ENCODE results near the gene MBOAT2.

The MBOAT2 gene

DNA sequence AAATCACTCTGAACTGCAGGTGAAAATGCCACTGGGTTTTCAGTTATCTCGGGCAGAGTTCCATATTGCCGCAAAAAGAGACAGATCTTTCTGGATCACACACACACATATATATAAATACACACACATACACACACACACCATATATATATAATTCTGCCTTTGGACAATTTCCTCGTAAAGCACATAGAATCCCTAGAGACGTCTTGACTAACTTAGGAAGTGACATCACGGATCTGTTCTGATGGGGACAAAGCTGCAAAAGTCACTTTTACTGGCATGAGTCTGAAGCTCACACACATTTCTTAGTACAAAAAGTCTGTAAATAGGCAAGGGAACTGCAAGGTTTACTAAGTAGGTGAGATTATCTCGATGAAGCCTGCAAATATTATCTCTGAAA is 28.6 kb upstream of the MBOAT2 start:
- no peak overlapping the region for H3K4me3 ChIP-seq (ENCODE audit: insufficient read depth, low read depth, low read length)
- no peaks in the 10 kb centered on the region for H3K9me3 ChIP-seq (ENCODE audit: control insufficient read depth, low read length)
- no peaks in the 10 kb centered on the region for H3K36me3 ChIP-seq (ENCODE audit: control insufficient read depth, insufficient read depth, low read length)
- H3K27me3 ChIP-seq (ENCODE audit: control insufficient read depth, insufficient read depth, low read length, poor library complexity, severe bottlenecking): no peaks in the 10 kb centered on the region
- H3K4me1 ChIP-seq (ENCODE audit: control insufficient read depth, insufficient read depth, low read length): peaks cover 7% of the 10 kb centered on the region
- no peak overlapping the region for H3K27ac ChIP-seq (ENCODE audit: insufficient read depth, low read depth, low read length, poor library complexity, severe bottlenecking)
- 88 to 93% methylated on average over 5 to 6 of the region's 6 CpGs for WGBS, 2 experiments

- H3K27ac ChIP-seq (ENCODE audit: insufficient read depth, low read depth, low read length, poor library complexity, severe bottlenecking): no peak overlapping the region
- peaks cover 7% of the 10 kb centered on the region for H3K4me1 ChIP-seq (ENCODE audit: control insufficient read depth, insufficient read depth, low read length)
- no peaks in the 10 kb centered on the region for H3K27me3 ChIP-seq (ENCODE audit: control insufficient read depth, insufficient read depth, low read length, poor library complexity, severe bottlenecking)
- no peaks in the 10 kb centered on the region for H3K36me3 ChIP-seq (ENCODE audit: control insufficient read depth, insufficient read depth, low read length)
- no peak overlapping the region for H3K4me3 ChIP-seq (ENCODE audit: insufficient read depth, low read depth, low read length)
- H3K9me3 ChIP-seq (ENCODE audit: control insufficient read depth, low read length): no peaks in the 10 kb centered on the region
Observed at GRCh38 chr2:9031246-9031645, 27.8 kb upstream of the MBOAT2 start.

DNA sequence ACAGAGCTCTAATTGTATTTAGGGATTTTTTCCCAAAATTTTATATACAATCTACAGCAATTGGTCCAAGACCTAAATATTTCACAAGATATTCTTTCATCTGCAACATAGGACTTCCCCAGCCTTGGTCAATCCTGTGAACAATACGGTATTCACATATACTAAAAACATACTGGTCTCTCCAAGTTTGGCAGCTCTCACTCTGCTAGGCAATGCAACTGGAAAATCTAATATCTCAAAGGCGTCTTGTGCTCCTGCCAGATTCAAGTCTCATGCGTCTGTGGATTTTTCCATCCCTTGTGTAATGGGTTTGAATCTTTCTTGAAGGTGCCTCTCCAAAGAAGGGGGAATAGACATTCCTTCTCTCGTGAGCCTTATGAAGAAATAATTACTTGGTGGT is 27.4 kb upstream of the MBOAT2 start:
- Histone ChIP-seq H3K9me3 (ENCODE audit: control insufficient read depth, low read length) (no peaks in the 10 kb centered on the region), H3K4me3 (ENCODE audit: insufficient read depth, low read depth, low read length) (no peak overlapping the region), H3K27ac (ENCODE audit: insufficient read depth, low read depth, low read length, poor library complexity, severe bottlenecking) (no peak overlapping the region), H3K36me3 (ENCODE audit: control insufficient read depth, insufficient read depth, low read length) (no peaks in the 10 kb centered on the region), H3K4me1 (ENCODE audit: control insufficient read depth, insufficient read depth, low read length) (peaks cover 7% of the 10 kb centered on the region), H3K27me3 (ENCODE audit: control insufficient read depth, insufficient read depth, low read length, poor library complexity, severe bottlenecking) (no peaks in the 10 kb centered on the region)
- 80 to 84% methylated on average over 4 of the region's 4 CpGs for WGBS, 2 experiments

- H3K4me3 ChIP-seq (ENCODE audit: insufficient read depth, low read depth, low read length): no peak overlapping the region
- 89 to 90% methylated on average over 5 to 6 of the region's 6 CpGs for WGBS, 2 experiments
Observed at GRCh38 chr2:9030190-9030589, 26.7 kb upstream of the MBOAT2 start.

DNA sequence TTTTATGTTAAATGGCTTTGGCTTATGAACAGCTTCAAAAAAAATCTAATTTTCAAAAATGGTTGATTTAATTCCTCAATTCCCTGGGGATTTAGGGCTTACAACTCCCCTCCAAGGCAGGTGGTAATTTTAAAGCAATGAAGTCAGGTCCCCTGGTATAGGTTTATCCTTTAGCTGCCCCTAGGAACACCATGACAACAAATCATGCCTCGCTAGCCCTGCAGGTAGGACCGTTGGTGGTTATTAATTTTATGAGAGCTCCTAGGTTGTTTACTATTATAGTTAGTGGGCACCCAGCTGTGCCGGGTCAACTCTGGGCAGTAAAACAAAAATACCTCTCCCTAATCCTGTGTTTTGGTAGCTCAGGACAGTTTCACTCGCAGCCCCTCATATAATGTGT is 26.2 kb upstream of the MBOAT2 start:
- peaks cover 7% of the 10 kb centered on the region for H3K4me1 ChIP-seq (ENCODE audit: control insufficient read depth, insufficient read depth, low read length)
- no peak overlapping the region for H3K4me3 ChIP-seq (ENCODE audit: insufficient read depth, low read depth, low read length)
- H3K27me3 ChIP-seq (ENCODE audit: control insufficient read depth, insufficient read depth, low read length, poor library complexity, severe bottlenecking): no peaks in the 10 kb centered on the region
- H3K27ac ChIP-seq (ENCODE audit: insufficient read depth, low read depth, low read length, poor library complexity, severe bottlenecking): no peak overlapping the region
- WGBS, 2 experiments: 69 to 71% methylated on average over 4 of the region's 4 CpGs
- no peaks in the 10 kb centered on the region for H3K36me3 ChIP-seq (ENCODE audit: control insufficient read depth, insufficient read depth, low read length)
- no peaks in the 10 kb centered on the region for H3K9me3 ChIP-seq (ENCODE audit: control insufficient read depth, low read length)

More at GRCh38 chr2:9030190-9030589, 26.7 kb upstream of the MBOAT2 start:
- Histone ChIP-seq H3K36me3 (ENCODE audit: control insufficient read depth, insufficient read depth, low read length) (no peaks in the 10 kb centered on the region), H3K9me3 (ENCODE audit: control insufficient read depth, low read length) (no peaks in the 10 kb centered on the region), H3K4me1 (ENCODE audit: control insufficient read depth, insufficient read depth, low read length) (peaks cover 7% of the 10 kb centered on the region), H3K27ac (ENCODE audit: insufficient read depth, low read depth, low read length, poor library complexity, severe bottlenecking) (no peak overlapping the region), H3K27me3 (ENCODE audit: control insufficient read depth, insufficient read depth, low read length, poor library complexity, severe bottlenecking) (no peaks in the 10 kb centered on the region)

DNA sequence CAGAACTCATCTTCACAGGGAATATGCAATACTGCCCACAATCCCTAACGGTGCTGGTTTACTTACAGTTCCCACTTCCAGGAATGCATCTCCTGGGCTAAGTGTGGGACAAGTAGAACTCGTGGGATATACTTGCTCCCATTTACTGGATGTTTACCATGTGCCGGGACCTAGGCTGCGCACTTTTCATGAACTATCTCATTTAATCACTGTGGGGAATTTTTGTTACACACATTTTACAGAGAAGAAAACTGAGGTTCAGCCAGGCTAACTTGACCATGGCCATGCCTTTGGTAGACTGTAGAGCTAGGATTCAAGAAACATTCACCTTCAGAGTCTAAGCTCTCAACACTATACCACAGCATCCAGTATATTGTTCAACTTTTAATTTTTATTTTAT is 24.4 kb upstream of the MBOAT2 start:
- 95 to 99% methylated on average over 4 of the region's 4 CpGs for WGBS, 2 experiments
- Histone ChIP-seq H3K4me3 (ENCODE audit: insufficient read depth, low read depth, low read length) (no peak overlapping the region), H3K9me3 (ENCODE audit: control insufficient read depth, low read length) (no peaks in the 10 kb centered on the region), H3K27me3 (ENCODE audit: control insufficient read depth, insufficient read depth, low read length, poor library complexity, severe bottlenecking) (no peaks in the 10 kb centered on the region), H3K36me3 (ENCODE audit: control insufficient read depth, insufficient read depth, low read length) (no peaks in the 10 kb centered on the region), H3K4me1 (ENCODE audit: control insufficient read depth, insufficient read depth, low read length) (no peaks in the 10 kb centered on the region), H3K27ac (ENCODE audit: insufficient read depth, low read depth, low read length, poor library complexity, severe bottlenecking) (no peak overlapping the region)

- Histone ChIP-seq H3K27me3 (ENCODE audit: control insufficient read depth, insufficient read depth, low read length, poor library complexity, severe bottlenecking) (no peaks in the 10 kb centered on the region), H3K9me3 (ENCODE audit: control insufficient read depth, low read length) (no peaks in the 10 kb centered on the region), H3K36me3 (ENCODE audit: control insufficient read depth, insufficient read depth, low read length) (no peaks in the 10 kb centered on the region), H3K27ac (ENCODE audit: insufficient read depth, low read depth, low read length, poor library complexity, severe bottlenecking) (no peak overlapping the region), H3K4me1 (ENCODE audit: control insufficient read depth, insufficient read depth, low read length) (no peaks in the 10 kb centered on the region), H3K4me3 (ENCODE audit: insufficient read depth, low read depth, low read length) (no peak overlapping the region)
- 91 to 96% methylated on average over 4 of the region's 4 CpGs for WGBS, 2 experiments
Observed at GRCh38 chr2:9025746-9026145, 22.3 kb upstream of the MBOAT2 start.

GRCh38 chr2:9024575-9024974 is 21.1 kb upstream of the MBOAT2 start:
- Histone ChIP-seq H3K9me3 (ENCODE audit: control insufficient read depth, low read length) (no peaks in the 10 kb centered on the region), H3K4me3 (ENCODE audit: insufficient read depth, low read depth, low read length) (no peak overlapping the region), H3K36me3 (ENCODE audit: control insufficient read depth, insufficient read depth, low read length) (no peaks in the 10 kb centered on the region)

DNA sequence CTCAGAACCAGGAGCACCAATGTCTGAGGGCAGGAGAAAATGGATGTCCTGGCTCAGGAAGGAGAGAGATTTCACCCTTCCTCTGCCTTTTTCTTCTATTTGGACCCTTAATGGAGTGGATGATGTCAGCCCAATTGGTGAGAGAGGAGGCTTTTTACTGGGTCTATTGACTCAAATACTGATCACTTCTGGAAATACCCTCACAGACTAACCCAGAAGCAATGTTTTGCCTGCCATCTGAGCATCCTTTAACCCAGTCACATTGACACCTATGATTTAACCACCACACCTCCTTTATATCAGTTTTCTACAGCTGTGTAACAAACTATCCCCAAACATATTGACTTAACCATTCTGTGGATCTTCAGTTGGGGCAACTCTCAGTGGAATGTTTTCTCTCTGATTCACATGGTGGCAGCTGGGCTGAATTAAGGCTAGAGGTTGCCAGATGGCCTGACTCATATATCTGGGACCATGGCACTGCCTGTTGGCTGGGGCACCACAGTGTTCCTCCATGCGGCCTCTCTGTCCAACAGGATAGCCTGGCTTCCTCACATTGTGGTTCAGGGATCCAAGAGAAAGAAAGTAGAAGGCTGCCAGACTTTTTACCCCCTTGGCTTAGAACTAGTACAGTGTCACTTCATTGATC is 18.2 kb upstream of the MBOAT2 start:
- H3K4me3 ChIP-seq (ENCODE audit: insufficient read depth, low read depth, low read length): no peak overlapping the region
- WGBS, 2 experiments: 91 to 92% methylated on average over 1 of the region's 1 CpG
- H3K4me1 ChIP-seq (ENCODE audit: control insufficient read depth, insufficient read depth, low read length): no peaks in the 10 kb centered on the region
- H3K9me3 ChIP-seq (ENCODE audit: control insufficient read depth, low read length): no peaks in the 10 kb centered on the region
- no peak overlapping the region for H3K27ac ChIP-seq (ENCODE audit: insufficient read depth, low read depth, low read length, poor library complexity, severe bottlenecking)
- H3K27me3 ChIP-seq (ENCODE audit: control insufficient read depth, insufficient read depth, low read length, poor library complexity, severe bottlenecking): no peaks in the 10 kb centered on the region
- no peaks in the 10 kb centered on the region for H3K36me3 ChIP-seq (ENCODE audit: control insufficient read depth, insufficient read depth, low read length)

More at GRCh38 chr2:9024575-9024974, 21.1 kb upstream of the MBOAT2 start:
- Histone ChIP-seq H3K27ac (ENCODE audit: insufficient read depth, low read depth, low read length, poor library complexity, severe bottlenecking) (no peak overlapping the region), H3K27me3 (ENCODE audit: control insufficient read depth, insufficient read depth, low read length, poor library complexity, severe bottlenecking) (no peaks in the 10 kb centered on the region), H3K4me1 (ENCODE audit: control insufficient read depth, insufficient read depth, low read length) (no peaks in the 10 kb centered on the region)

DNA sequence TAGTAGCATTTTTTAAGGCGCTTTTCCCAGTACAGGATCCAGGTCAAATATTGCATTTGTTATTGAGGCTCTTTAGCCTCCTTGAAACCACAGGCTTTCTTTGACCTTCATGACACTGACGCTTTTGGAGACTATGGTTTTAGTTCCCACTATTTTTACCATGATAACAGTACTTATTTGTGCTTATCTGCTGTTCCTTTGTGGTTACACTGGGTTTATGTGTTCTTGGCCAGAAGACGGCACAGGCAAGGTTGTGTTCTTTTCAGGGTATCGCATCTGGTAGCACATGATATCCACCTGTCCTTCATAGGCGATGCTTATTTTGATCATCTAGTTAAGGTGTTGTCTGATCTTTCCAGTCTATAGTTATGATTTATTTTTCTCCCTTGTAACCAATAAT is 16.8 kb upstream of the MBOAT2 start:
- no peaks in the 10 kb centered on the region for H3K9me3 ChIP-seq (ENCODE audit: control insufficient read depth, low read length)
- no peak overlapping the region for H3K27ac ChIP-seq (ENCODE audit: insufficient read depth, low read depth, low read length, poor library complexity, severe bottlenecking)
- no peak overlapping the region for H3K4me3 ChIP-seq (ENCODE audit: insufficient read depth, low read depth, low read length)
- no peaks in the 10 kb centered on the region for H3K27me3 ChIP-seq (ENCODE audit: control insufficient read depth, insufficient read depth, low read length, poor library complexity, severe bottlenecking)
- 96 to 98% methylated on average over 5 of the region's 5 CpGs for WGBS, 2 experiments
- H3K36me3 ChIP-seq (ENCODE audit: control insufficient read depth, insufficient read depth, low read length): no peaks in the 10 kb centered on the region
- no peaks in the 10 kb centered on the region for H3K4me1 ChIP-seq (ENCODE audit: control insufficient read depth, insufficient read depth, low read length)

- Histone ChIP-seq H3K4me1 (ENCODE audit: control insufficient read depth, insufficient read depth, low read length) (no peaks in the 10 kb centered on the region), H3K9me3 (ENCODE audit: control insufficient read depth, low read length) (no peaks in the 10 kb centered on the region), H3K4me3 (ENCODE audit: insufficient read depth, low read depth, low read length) (no peak overlapping the region), H3K27me3 (ENCODE audit: control insufficient read depth, insufficient read depth, low read length, poor library complexity, severe bottlenecking) (no peaks in the 10 kb centered on the region), H3K36me3 (ENCODE audit: control insufficient read depth, insufficient read depth, low read length) (no peaks in the 10 kb centered on the region), H3K27ac (ENCODE audit: insufficient read depth, low read depth, low read length, poor library complexity, severe bottlenecking) (no peak overlapping the region)
- 89 to 93% methylated on average over 7 of the region's 7 CpGs for WGBS, 2 experiments
Observed at GRCh38 chr2:9018534-9018933, 15.1 kb upstream of the MBOAT2 start.
